ENCODE results near the gene HMOX2.

DNA sequence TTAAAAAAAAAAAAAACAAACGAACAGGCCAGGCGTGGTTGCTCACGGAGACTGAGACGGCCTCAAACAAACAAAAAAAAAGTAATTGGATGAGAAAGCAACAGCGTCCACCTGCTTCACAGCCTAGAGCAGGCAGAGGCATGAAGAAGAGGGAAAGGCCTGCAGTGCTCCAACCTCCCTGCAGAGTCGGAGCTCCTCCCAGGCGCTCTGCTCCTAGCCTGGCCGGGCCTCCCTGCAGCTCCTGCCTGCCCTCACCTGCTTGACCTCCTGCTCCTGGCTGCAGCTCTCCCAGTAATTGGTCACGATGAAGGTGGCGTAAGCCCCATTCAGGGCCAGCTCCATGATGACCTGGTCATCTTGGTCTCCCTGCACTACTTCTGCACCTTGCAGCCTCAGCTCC is 7.2 kb upstream of the HMOX2 start:
- no peak for TF ChIP-seq MYC (IDR thresholded peaks at IDR 0.05; ENCODE audit: low read depth, low read length)
- TF ChIP-seq POLR2AphosphoS5 (IDR thresholded peaks at IDR 0.05; ENCODE audit: insufficient read depth, low read depth, low read length), result no peak
- no peak for TF ChIP-seq POLR2A (IDR thresholded peaks at IDR 0.05; ENCODE audit: low read depth, low read length)
- TF ChIP-seq, protein P1, sequence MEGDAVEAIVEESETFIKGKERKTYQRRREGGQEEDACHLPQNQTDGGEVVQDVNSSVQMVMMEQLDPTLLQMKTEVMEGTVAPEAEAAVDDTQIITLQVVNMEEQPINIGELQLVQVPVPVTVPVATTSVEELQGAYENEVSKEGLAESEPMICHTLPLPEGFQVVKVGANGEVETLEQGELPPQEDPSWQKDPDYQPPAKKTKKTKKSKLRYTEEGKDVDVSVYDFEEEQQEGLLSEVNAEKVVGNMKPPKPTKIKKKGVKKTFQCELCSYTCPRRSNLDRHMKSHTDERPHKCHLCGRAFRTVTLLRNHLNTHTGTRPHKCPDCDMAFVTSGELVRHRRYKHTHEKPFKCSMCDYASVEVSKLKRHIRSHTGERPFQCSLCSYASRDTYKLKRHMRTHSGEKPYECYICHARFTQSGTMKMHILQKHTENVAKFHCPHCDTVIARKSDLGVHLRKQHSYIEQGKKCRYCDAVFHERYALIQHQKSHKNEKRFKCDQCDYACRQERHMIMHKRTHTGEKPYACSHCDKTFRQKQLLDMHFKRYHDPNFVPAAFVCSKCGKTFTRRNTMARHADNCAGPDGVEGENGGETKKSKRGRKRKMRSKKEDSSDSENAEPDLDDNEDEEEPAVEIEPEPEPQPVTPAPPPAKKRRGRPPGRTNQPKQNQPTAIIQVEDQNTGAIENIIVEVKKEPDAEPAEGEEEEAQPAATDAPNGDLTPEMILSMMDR (IDR thresholded peaks at IDR 0.05; ENCODE audit: extremely low read depth in 1 of 2, insufficient read depth in 1 of 2, low read depth in 1 of 2, low read length in 2 of 2), result no peak

Data from endothelial cell of umbilical vein (primary cell).